Natural killer cell (primary cell): Measurements from ENCODE around the gene LDB1. TPM values are rescaled to one million over a fixed set of nuclear protein-coding genes. Genes with fewer than 3 reads are reported as not detected.

ENCODE experiments used
- ATAC-seq, 3 donors: fragments of 150-1000 bp in 2 of 3; fragments of 200-7000 bp in 1 of 3; cut with Tn5 transposase; 1 replicate in 1 of 3; 2 replicates in 2 of 3; pipeline ENCODE4 v1.10.0; 2021; ENCODE audit warnings: mild to moderate bottlenecking in 2 of 3, moderate library complexity in 2 of 3
- DNase-seq, 2 donors: peaks; one replicate each; pipeline versions ENCODE4 v3.0.0 to v3.0.0-alpha.2; 2013 to 2021; ENCODE audit warnings: mixed read lengths in 1 of 2
- H3K27ac ChIP-seq: one replicate; pipeline ENCODE4 v1.5.1; 2013; ENCODE audit warnings: mild to moderate bottlenecking, low read length
- H3K27me3 ChIP-seq: one replicate; pipeline ENCODE4 v1.6.1; 2013; ENCODE audit warnings: low read length; ENCODE audit not compliant: control insufficient read depth, insufficient read depth
- H3K36me3 ChIP-seq: one replicate; pipeline ENCODE4 v1.6.1; 2013; ENCODE audit warnings: low read length; ENCODE audit not compliant: control insufficient read depth, insufficient read depth
- H3K4me1 ChIP-seq: one replicate; pipeline ENCODE4 v1.6.1; 2013; ENCODE audit warnings: low read length; ENCODE audit not compliant: control insufficient read depth, insufficient read depth
- H3K4me3 ChIP-seq: one replicate; pipeline ENCODE4 v1.5.1; 2013; ENCODE audit warnings: low read length
- H3K9me3 ChIP-seq: one replicate; pipeline ENCODE4 v1.6.1; 2013; ENCODE audit warnings: low read length; ENCODE audit not compliant: control insufficient read depth, insufficient read depth
- H3K27ac Mint-ChIP-seq, 2 donors: one replicate each; pipeline ENCODE4 v1.8.0; 2022; ENCODE audit warnings: mild to moderate bottlenecking in 2 of 2, mixed read lengths in 2 of 2, moderate library complexity in 1 of 2
- H3K27me3 Mint-ChIP-seq, 2 donors: one replicate each; pipeline ENCODE4 v1.8.0; 2022; ENCODE audit warnings: low read depth in 2 of 2, mixed read lengths in 2 of 2
- H3K36me3 Mint-ChIP-seq: one replicate; pipeline ENCODE4 v1.8.0; 2022; ENCODE audit warnings: mixed read lengths
- H3K4me1 Mint-ChIP-seq, 2 donors: one replicate each; pipeline ENCODE4 v1.8.0; 2022; ENCODE audit warnings: mixed read lengths in 2 of 2
- H3K4me3 Mint-ChIP-seq: one replicate; pipeline ENCODE4 v1.8.0; 2022; ENCODE audit warnings: mild to moderate bottlenecking, moderate library complexity, mixed read lengths
- H3K9me3 Mint-ChIP-seq, 2 donors: one replicate each; pipeline ENCODE4 v1.8.0; 2022; ENCODE audit warnings: mixed read lengths in 2 of 2
- WGBS: methylation state at CpG from one replicate; pipeline ENCODE4 v1.1.7; 2013; ENCODE audit warnings: missing lambda C conversion rate; ENCODE audit not compliant: insufficient coverage; 5-methylcytosine and 5-hydroxymethylcytosine counted together
- intact Hi-C: fragments of 100-400 bp; cut with micrococcal nuclease; formaldehyde crosslinking; loops from one replicate; pipeline ENCODE4 v1.14.2; 2022
- total RNA-seq, 4 donors: library from RNA; stranded (reverse); fragments of 120-200 nt in 1 of 4; gene quantifications; one replicate each; pipeline versions ENCODE4 v1.2.3 to v1.2.4, GENCODE V29; 2013 to 2022
- TF ChIP-seq, protein P1 (sequence below): fragments of 200-600 bp; IDR thresholded peaks from one replicate; pipeline ENCODE4 v1.8.0; 2022; ENCODE audit warnings: antibody characterized with exemption

LDB1 gene
- total RNA-seq, 3 donors from 2014 or later (not counting 1 experiment from before 2014, with no cell fraction given), result 103 to 109 (median 104) TPM

DNA sequence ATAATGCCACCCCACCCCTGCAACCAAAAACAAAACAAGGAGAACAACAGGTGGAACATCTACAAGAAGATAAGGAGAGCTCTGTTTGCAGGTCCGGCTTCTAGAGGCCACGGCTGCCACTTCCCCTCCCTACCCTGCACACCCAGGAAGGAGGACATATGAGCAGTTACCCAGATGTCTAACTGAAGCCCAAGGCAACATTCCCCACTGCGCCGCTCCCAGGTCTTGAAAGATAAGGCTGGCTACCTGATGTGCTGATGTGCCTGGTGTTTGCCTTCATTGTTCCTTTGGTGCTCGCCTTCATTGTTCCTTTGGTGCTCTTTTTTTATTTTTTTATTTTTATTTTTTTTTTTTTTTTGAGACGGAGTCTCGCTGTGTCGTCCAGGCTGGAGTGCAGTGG, 34.0 kb downstream of the LDB1 start:
- H3K4me3 Mint-ChIP-seq, result no peak overlapping the region

DNA sequence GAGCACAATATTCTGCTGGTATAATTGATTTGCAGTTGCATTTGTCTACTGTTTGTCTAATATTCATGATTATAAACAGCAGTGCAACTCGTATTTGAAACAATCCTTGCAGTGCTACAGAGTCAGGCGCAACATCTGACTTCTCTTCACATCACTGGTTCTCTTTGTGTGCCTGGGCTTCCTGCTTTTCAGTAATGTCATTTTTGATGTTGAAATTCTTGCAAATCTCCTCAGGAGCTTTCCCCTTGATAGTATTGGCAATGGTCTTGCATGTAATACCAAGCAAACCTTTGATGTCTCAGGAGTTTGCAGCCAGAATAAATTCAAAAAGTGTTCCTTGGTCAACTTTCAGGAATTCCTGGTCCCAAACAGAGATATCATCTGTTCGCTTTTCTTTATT, 34.8 kb downstream of the LDB1 start:
- intact Hi-C loops, result no loop called here
- Mint-ChIP-seq H3K27ac (no peak overlapping the region), H3K4me3 (no peak overlapping the region), H3K9me3 (no peaks in the 10 kb centered on the region), H3K4me1 (no peaks in the 10 kb centered on the region), H3K27me3 (no peaks in the 10 kb centered on the region), H3K36me3 (no peaks in the 10 kb centered on the region)
- H3K27me3 ChIP-seq, result no peaks in the 10 kb centered on the region
- no peak for ATAC-seq
- WGBS, result 100% methylated on average over 3 of the region's 3 CpGs
- no peak overlapping the region for H3K27ac ChIP-seq
- no peaks in the 10 kb centered on the region for H3K36me3 ChIP-seq
- no peaks in the 10 kb centered on the region for H3K9me3 ChIP-seq
- TF ChIP-seq, protein P1, sequence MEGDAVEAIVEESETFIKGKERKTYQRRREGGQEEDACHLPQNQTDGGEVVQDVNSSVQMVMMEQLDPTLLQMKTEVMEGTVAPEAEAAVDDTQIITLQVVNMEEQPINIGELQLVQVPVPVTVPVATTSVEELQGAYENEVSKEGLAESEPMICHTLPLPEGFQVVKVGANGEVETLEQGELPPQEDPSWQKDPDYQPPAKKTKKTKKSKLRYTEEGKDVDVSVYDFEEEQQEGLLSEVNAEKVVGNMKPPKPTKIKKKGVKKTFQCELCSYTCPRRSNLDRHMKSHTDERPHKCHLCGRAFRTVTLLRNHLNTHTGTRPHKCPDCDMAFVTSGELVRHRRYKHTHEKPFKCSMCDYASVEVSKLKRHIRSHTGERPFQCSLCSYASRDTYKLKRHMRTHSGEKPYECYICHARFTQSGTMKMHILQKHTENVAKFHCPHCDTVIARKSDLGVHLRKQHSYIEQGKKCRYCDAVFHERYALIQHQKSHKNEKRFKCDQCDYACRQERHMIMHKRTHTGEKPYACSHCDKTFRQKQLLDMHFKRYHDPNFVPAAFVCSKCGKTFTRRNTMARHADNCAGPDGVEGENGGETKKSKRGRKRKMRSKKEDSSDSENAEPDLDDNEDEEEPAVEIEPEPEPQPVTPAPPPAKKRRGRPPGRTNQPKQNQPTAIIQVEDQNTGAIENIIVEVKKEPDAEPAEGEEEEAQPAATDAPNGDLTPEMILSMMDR, result no peak
- no peak for DNase-seq
- H3K4me1 ChIP-seq, result no peaks in the 10 kb centered on the region
- no peak overlapping the region for H3K4me3 ChIP-seq

More for the DNA sequence above, 34.0 kb downstream of the LDB1 start:
- Histone ChIP-seq H3K36me3 (no peaks in the 10 kb centered on the region), H3K9me3 (no peaks in the 10 kb centered on the region), H3K4me3 (no peak overlapping the region), H3K27ac (no peak overlapping the region), H3K4me1 (no peaks in the 10 kb centered on the region), H3K27me3 (no peaks in the 10 kb centered on the region)
- intact Hi-C loops, result no loop called here
- TF ChIP-seq, protein P1, result no peak
- WGBS, result 95% methylated on average over 7 of the region's 8 CpGs
- no peak for DNase-seq
- H3K9me3 Mint-ChIP-seq, result no peaks in the 10 kb centered on the region
- H3K27ac Mint-ChIP-seq, result no peak overlapping the region
- H3K27me3 Mint-ChIP-seq, result no peaks in the 10 kb centered on the region
- no peaks in the 10 kb centered on the region for H3K36me3 Mint-ChIP-seq
- no peak for ATAC-seq
- H3K4me1 Mint-ChIP-seq, result no peaks in the 10 kb centered on the region

DNA sequence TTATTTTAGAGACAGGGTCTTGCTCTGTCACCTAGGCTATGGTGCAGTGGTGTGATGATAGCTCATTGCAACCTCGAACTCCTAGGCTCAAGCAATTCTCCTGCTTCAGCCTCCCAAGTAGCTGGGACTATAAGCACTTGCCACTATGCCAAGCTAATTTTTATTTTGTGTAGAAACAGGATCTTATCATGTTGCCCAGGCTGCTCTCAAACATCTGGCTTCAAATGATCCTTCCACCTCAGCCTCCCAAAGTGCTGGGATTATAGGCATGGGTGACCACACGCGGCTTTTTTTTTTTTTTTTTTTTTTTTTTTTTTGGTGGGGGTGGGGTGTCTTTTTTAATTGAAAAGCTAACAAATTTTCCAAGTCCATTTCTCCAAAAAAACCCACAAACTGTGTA, 36.6 kb downstream of the LDB1 start:
- no peaks in the 10 kb centered on the region for H3K9me3 Mint-ChIP-seq
- no peak overlapping the region for H3K27ac Mint-ChIP-seq
- no peaks in the 10 kb centered on the region for H3K9me3 ChIP-seq
- 100% methylated on average over 1 of the region's 3 CpGs for WGBS
- no peaks in the 10 kb centered on the region for H3K4me1 ChIP-seq
- no peak overlapping the region for H3K27ac ChIP-seq
- intact Hi-C loops, result no loop called here
- TF ChIP-seq, protein P1, result no peak
- no peak for DNase-seq
- no peaks in the 10 kb centered on the region for H3K27me3 ChIP-seq
- no peaks in the 10 kb centered on the region for H3K36me3 ChIP-seq
- H3K4me1 Mint-ChIP-seq, result no peaks in the 10 kb centered on the region
- no peak for ATAC-seq
- no peak overlapping the region for H3K4me3 ChIP-seq
- H3K4me3 Mint-ChIP-seq, result no peak overlapping the region
- H3K27me3 Mint-ChIP-seq, result no peaks in the 10 kb centered on the region
- no peaks in the 10 kb centered on the region for H3K36me3 Mint-ChIP-seq
